Stimulated activated CD4-positive, alpha-beta T cell treated with anti-CD3 and anti-CD28 coated beads, Interleukin-1b, Interleukin-23, amount 100 ng/mL, for 48 hours (primary cell): ENCODE data around the gene ACSS1.
A peak's percentile ranks its signal among the peaks of the same experiment; 100 is the strongest.

ENCODE experiments used
- DNase-seq: peaks from one replicate; pipeline ENCODE4 v3.0.0-alpha.2; 2020

The ACSS1 gene

GRCh38 chr20:25058847-25059810, 1.2 kb upstream of the ACSS1 start:
- DNase-seq, result no peak

GRCh38 chr20:25057234-25058050, 497 bp downstream of the ACSS1 start:
- peak; percentile 70 for DNase-seq

GRCh38 chr20:25056690-25057233, 1.2 kb downstream of the ACSS1 start:
- no peak for DNase-seq

GRCh38 chr20:25055711-25056495, 2.0 kb downstream of the ACSS1 start:
- DNase-seq, result no peak

- no peak for DNase-seq
Observed at GRCh38 chr20:25054995-25055629, 2.8 kb downstream of the ACSS1 start.

- no peak for DNase-seq
Observed at GRCh38 chr20:25054096-25054820, 3.7 kb downstream of the ACSS1 start.

- no peak for DNase-seq
Observed at GRCh38 chr20:25053255-25054031, 4.5 kb downstream of the ACSS1 start.

GRCh38 chr20:25052255-25053194, 5.4 kb downstream of the ACSS1 start:
- DNase-seq, result no peak

- no peak for DNase-seq
Observed at GRCh38 chr20:25051386-25052155, 6.4 kb downstream of the ACSS1 start.

GRCh38 chr20:25050501-25051350, 7.2 kb downstream of the ACSS1 start:
- no peak for DNase-seq

GRCh38 chr20:25050082-25050481, 7.9 kb downstream of the ACSS1 start:
- no peak for DNase-seq

GRCh38 chr20:25049261-25050060, 8.5 kb downstream of the ACSS1 start:
- no peak for DNase-seq

GRCh38 chr20:25048519-25048952, 9.4 kb downstream of the ACSS1 start:
- DNase-seq, result no peak

- DNase-seq, result no peak
Observed at GRCh38 chr20:25047766-25048165, 10.2 kb downstream of the ACSS1 start.

- DNase-seq, result no peak
Observed at GRCh38 chr20:25046736-25047666, 10.9 kb downstream of the ACSS1 start.
